Dendritic cell treated with granulocyte-macrophage colony-stimulating factor and Interleukin-4, amounts not matched to agents 40 ng/mL and 50 ng/mL, for 4 days (primary cell): ENCODE results near the gene ARHGAP23.

Experiments
- H3K27ac Mint-ChIP-seq: one replicate; pipeline ENCODE4 v1.8.0; 2022; ENCODE audit warnings: mild to moderate bottlenecking, mixed read lengths
- H3K27me3 Mint-ChIP-seq: one replicate; pipeline ENCODE4 v1.8.0; 2022; ENCODE audit warnings: mild to moderate bottlenecking, mixed read lengths
- H3K36me3 Mint-ChIP-seq: one replicate; pipeline ENCODE4 v1.8.0; 2022; ENCODE audit warnings: low read depth, mixed read lengths
- H3K4me1 Mint-ChIP-seq: one replicate; pipeline ENCODE4 v1.8.0; 2022; ENCODE audit warnings: low read depth, mixed read lengths
- H3K4me3 Mint-ChIP-seq: one replicate; pipeline ENCODE4 v1.8.0; 2022; ENCODE audit warnings: mild to moderate bottlenecking, moderate library complexity, mixed read lengths
- H3K9me3 Mint-ChIP-seq: one replicate; pipeline ENCODE4 v1.8.0; 2022; ENCODE audit warnings: mixed read lengths
- intact Hi-C: fragments of 100-400 bp; cut with micrococcal nuclease; formaldehyde crosslinking; loops from one replicate; pipeline ENCODE4 v1.15.0; 2022

Gene ARHGAP23

GRCh38 chr17:38441429-38442061 lies 13.3 kb downstream of the ARHGAP23 start:
- no peaks in the 10 kb centered on the region for H3K9me3 Mint-ChIP-seq
- intact Hi-C loops, result no loop called here
- no peaks in the 10 kb centered on the region for H3K36me3 Mint-ChIP-seq
- peaks cover 21% of the 10 kb centered on the region for H3K4me1 Mint-ChIP-seq
- H3K27me3 Mint-ChIP-seq, result peaks cover 6% of the 10 kb centered on the region
- H3K27ac Mint-ChIP-seq, result no peak overlapping the region
- H3K4me3 Mint-ChIP-seq, result no peak overlapping the region

GRCh38 chr17:38442548-38442947 lies 14.3 kb downstream of the ARHGAP23 start:
- Mint-ChIP-seq H3K36me3 (no peaks in the 10 kb centered on the region), H3K27ac (no peak overlapping the region), H3K9me3 (no peaks in the 10 kb centered on the region), H3K27me3 (peaks cover 6% of the 10 kb centered on the region), H3K4me3 (no peak overlapping the region), H3K4me1 (peaks cover 21% of the 10 kb centered on the region)
- intact Hi-C loops, result no loop called here

GRCh38 chr17:38443356-38444031 lies 15.2 kb downstream of the ARHGAP23 start:
- H3K27me3 Mint-ChIP-seq, result peaks cover 5% of the 10 kb centered on the region
- no peak overlapping the region for H3K4me3 Mint-ChIP-seq
- H3K4me1 Mint-ChIP-seq, result peaks cover 14% of the 10 kb centered on the region
- no peaks in the 10 kb centered on the region for H3K36me3 Mint-ChIP-seq
- H3K9me3 Mint-ChIP-seq, result no peaks in the 10 kb centered on the region
- intact Hi-C loops, result no loop called here
- no peak overlapping the region for H3K27ac Mint-ChIP-seq

- intact Hi-C loops, result no loop called here
- Mint-ChIP-seq H3K27ac (no peak overlapping the region), H3K36me3 (no peaks in the 10 kb centered on the region), H3K4me1 (peaks cover 9% of the 10 kb centered on the region), H3K27me3 (peaks cover 5% of the 10 kb centered on the region), H3K4me3 (no peak overlapping the region), H3K9me3 (no peaks in the 10 kb centered on the region)
These were observed 15.9 kb downstream of the ARHGAP23 start for GRCh38 chr17:38444151-38444550.

- H3K27ac Mint-ChIP-seq, result no peak overlapping the region
- H3K4me3 Mint-ChIP-seq, result no peak overlapping the region
- intact Hi-C loops, result no loop called here
- H3K4me1 Mint-ChIP-seq, result peaks cover 23% of the 10 kb centered on the region
- H3K27me3 Mint-ChIP-seq, result peaks cover 26% of the 10 kb centered on the region
- no peaks in the 10 kb centered on the region for H3K9me3 Mint-ChIP-seq
- no peaks in the 10 kb centered on the region for H3K36me3 Mint-ChIP-seq
These were observed 19.3 kb downstream of the ARHGAP23 start for GRCh38 chr17:38447502-38448085.

GRCh38 chr17:38448208-38448771 lies 20.0 kb downstream of the ARHGAP23 start:
- no peak overlapping the region for H3K4me3 Mint-ChIP-seq
- no peaks in the 10 kb centered on the region for H3K9me3 Mint-ChIP-seq
- H3K4me1 Mint-ChIP-seq, result peaks cover 30% of the 10 kb centered on the region
- intact Hi-C loops, result no loop called here
- H3K27ac Mint-ChIP-seq, result no peak overlapping the region
- no peaks in the 10 kb centered on the region for H3K36me3 Mint-ChIP-seq
- peaks cover 33% of the 10 kb centered on the region for H3K27me3 Mint-ChIP-seq

DNA sequence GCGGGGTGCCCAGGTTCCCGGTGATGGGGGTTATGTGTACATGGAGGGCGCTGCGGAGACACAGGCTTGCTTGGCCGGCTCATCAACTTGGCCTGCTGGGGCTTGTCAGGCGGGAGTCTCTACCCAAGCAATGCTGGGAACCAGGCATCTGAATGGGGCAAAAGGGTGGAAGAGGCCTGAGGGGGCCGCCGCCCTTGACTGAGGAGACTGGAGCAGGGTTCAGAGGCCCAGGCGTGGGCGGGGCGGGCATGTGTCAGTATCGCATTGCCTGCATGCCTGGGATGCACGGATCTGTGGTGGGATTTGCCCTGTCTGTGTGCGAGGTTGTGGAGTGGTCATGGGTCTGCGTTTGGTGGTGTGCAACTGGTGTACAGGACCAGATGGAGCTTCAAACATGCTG lies 21.1 kb downstream of the ARHGAP23 start:
- no peaks in the 10 kb centered on the region for H3K9me3 Mint-ChIP-seq
- H3K4me3 Mint-ChIP-seq, result no peak overlapping the region
- H3K36me3 Mint-ChIP-seq, result no peaks in the 10 kb centered on the region
- peaks cover 34% of the 10 kb centered on the region for H3K27me3 Mint-ChIP-seq
- H3K27ac Mint-ChIP-seq, result no peak overlapping the region
- intact Hi-C loops, result no loop called here
- H3K4me1 Mint-ChIP-seq, result peaks cover 26% of the 10 kb centered on the region

DNA sequence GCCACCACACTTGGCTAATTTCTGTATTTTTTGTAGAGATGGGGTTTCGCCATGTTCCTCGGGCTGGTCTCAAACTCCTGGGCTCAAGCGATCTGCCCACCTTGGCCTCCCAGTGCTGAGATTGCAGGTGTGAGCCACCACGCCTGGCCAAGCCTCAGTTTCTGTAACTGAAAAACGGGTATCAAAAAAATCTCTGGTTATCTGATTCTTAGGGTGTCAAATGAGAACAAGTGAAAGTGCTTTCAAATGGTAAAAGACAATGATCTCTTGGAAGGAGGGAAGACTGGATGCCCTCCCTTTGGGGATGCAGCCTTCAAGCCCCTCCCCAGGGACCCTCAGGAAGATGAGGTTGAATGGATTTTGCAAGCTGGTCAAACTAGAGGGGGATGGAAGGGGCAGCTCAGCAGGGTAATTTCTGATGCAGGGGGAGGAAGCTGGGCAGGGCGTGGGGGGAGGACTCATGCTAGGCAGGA lies 22.3 kb downstream of the ARHGAP23 start:
- Mint-ChIP-seq H3K27ac (no peak overlapping the region), H3K27me3 (peaks cover 43% of the 10 kb centered on the region), H3K9me3 (no peaks in the 10 kb centered on the region), H3K4me1 (peaks cover 26% of the 10 kb centered on the region), H3K4me3 (no peak overlapping the region), H3K36me3 (no peaks in the 10 kb centered on the region)
- intact Hi-C loops, result no loop called here

DNA sequence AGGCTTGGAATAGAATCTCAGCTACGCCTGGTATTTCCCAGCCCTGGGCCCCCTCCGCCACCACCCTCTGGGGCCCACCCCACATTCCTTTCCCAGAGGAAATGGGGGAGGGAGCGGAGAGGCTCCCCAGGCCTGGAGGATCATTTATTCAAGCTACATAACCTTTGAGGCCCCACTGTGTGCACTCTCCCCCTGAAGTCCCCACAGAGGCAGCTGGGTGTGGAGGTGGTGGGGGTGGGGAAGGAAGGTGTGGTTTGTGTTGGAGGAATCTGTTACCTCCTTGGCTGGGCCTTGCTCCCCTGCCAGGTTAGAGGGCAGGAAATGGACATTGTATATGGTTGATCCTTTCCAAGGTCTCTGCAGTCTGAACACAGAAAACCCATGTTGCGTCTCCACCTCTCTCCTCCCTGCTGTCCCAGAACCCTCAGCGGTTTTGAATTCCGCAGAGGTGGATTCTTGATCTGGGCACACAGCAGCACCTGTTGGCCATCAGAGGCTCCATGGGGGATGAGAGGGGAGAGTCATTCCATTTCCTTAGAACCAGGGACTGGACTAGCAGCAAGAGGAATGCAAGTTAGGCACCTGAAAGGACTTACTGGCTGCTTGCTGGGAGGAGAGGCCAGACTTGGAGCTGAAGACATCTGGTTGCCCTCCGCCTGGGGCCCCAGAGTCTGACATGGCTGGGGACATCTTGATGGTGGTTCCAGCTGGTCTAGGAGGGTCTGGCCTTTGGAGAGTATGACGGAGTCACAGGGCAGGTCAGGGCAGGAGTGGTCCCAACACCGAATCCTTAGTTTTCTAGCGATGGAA lies 23.0 kb downstream of the ARHGAP23 start:
- Mint-ChIP-seq H3K36me3 (no peaks in the 10 kb centered on the region), H3K27me3 (peaks cover 46% of the 10 kb centered on the region), H3K27ac (no peak overlapping the region), H3K4me3 (no peak overlapping the region), H3K9me3 (no peaks in the 10 kb centered on the region), H3K4me1 (peaks cover 26% of the 10 kb centered on the region)
- intact Hi-C loops, result no loop called here

DNA sequence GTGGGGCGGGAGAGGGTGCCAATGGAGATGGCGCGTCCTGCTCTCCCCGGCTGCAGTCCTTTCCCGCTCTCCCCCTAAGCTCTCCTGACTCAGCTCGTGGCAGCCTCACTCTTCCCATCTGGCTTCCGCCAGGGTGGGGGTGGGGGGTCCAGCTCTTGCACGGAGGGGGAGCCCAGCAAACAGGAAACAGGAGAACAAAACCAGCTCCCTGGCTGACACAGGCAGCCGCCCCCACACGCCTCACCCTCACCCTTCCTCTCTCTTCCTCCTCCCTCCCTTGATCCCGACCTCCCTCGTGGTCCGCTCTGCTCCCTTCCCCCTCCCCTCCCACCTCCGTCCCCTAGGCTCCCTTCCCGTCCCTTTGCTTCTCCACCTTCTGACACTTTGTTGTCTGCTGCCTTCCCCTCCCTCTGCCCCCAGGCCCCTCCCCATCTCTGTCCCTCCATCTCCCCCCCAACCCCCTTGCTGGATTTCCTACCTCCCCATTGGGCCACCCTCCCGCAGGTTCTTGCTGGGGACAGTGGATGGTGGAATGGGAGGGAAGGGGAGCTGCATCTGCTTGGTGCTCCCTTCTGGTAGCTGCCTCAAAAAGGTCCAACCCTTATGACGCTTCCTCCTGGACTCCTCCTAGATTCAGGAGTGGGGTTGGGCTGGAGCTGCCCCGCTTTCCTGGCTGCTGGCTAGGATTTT lies 23.7 kb downstream of the ARHGAP23 start:
- no peaks in the 10 kb centered on the region for H3K36me3 Mint-ChIP-seq
- intact Hi-C loops, result no loop called here
- peaks cover 46% of the 10 kb centered on the region for H3K27me3 Mint-ChIP-seq
- no peak overlapping the region for H3K27ac Mint-ChIP-seq
- H3K9me3 Mint-ChIP-seq, result no peaks in the 10 kb centered on the region
- peaks cover 26% of the 10 kb centered on the region for H3K4me1 Mint-ChIP-seq
- no peak overlapping the region for H3K4me3 Mint-ChIP-seq

DNA sequence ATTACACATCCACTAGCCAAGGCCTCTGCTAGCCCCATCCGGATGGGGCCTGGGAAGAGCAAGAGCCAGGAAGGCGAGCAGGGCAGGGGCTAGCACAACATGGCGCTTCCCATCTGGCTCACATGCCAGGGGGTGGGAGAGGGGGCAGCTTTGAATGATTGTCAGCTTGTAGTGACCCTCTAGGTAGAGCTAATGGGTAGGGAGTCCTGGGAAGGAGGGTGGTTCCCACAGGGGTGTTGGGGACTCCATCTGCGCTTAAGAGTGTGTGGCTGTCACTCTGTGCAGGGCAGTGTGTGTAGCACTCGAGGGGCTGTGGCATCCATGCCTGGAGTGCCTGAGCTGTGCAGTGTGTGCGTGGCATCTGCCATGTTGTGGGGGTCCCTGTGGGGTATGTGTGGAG lies 24.5 kb downstream of the ARHGAP23 start:
- H3K4me3 Mint-ChIP-seq, result peak overlapping the region; percentile 67
- intact Hi-C loops, result no loop called here
- peaks cover 46% of the 10 kb centered on the region for H3K27me3 Mint-ChIP-seq
- peaks cover 26% of the 10 kb centered on the region for H3K4me1 Mint-ChIP-seq
- H3K36me3 Mint-ChIP-seq, result no peaks in the 10 kb centered on the region
- H3K9me3 Mint-ChIP-seq, result no peaks in the 10 kb centered on the region
- H3K27ac Mint-ChIP-seq, result no peak overlapping the region

- Mint-ChIP-seq H3K9me3 (no peaks in the 10 kb centered on the region), H3K4me1 (peaks cover 26% of the 10 kb centered on the region), H3K36me3 (no peaks in the 10 kb centered on the region), H3K4me3 (no peak overlapping the region), H3K27me3 (peaks cover 46% of the 10 kb centered on the region), H3K27ac (no peak overlapping the region)
- intact Hi-C loops, result no loop called here
These were observed 25.7 kb downstream of the ARHGAP23 start for GRCh38 chr17:38453951-38454421.

GRCh38 chr17:38454532-38454931 lies 26.3 kb downstream of the ARHGAP23 start:
- Mint-ChIP-seq H3K4me1 (peaks cover 24% of the 10 kb centered on the region), H3K27ac (no peak overlapping the region), H3K9me3 (no peaks in the 10 kb centered on the region), H3K36me3 (no peaks in the 10 kb centered on the region), H3K4me3 (no peak overlapping the region), H3K27me3 (peaks cover 46% of the 10 kb centered on the region)
- intact Hi-C loops, result no loop called here
